Astrocyte of the spinal cord (primary cell): Measurements from ENCODE around the gene KCNK3.

ENCODE experiments used
- DNase-seq: peaks from one replicate; pipeline ENCODE4 v3.0.0; 2011; ENCODE audit warnings: low read depth, low spot score
- H3K4me3 ChIP-seq: 2 replicates; pipeline ENCODE4 v1.5.1; 2011; ENCODE audit warnings: low read depth, mild to moderate bottlenecking, low read length, moderate library complexity
- CTCF ChIP-seq: IDR thresholded peaks from 2 replicates; pipeline ENCODE4 v1.5.1; 2012; ENCODE audit warnings: low read depth, mild to moderate bottlenecking, low read length, inconsistent platforms
- in situ Hi-C: cut with HindIII; loops from 2 replicates; pipeline ENCODE4 v1.10.0; 2017; ENCODE audit warnings: low sequenced_read_pairs

KCNK3 gene

GRCh38 chr2:26692279-26692896, at the start of gene KCNK3:
KCNK3 (plus strand) TSS chr2:26692722; CDS start chr2:26692876, 154 bp downstream.
- TF ChIP-seq CTCF: no peak
- H3K4me3 ChIP-seq: no peak within 1 kb of the TSS
- DNase-seq: peak; percentile 7
- in situ Hi-C loops: no loop called here

GRCh38 chr2:26644188-26644835, 48.2 kb upstream of the KCNK3 start:
- H3K4me3 ChIP-seq: no peak overlapping the region
- no peak for DNase-seq
- in situ Hi-C loops: no loop called here
- no peak for TF ChIP-seq CTCF

GRCh38 chr2:26645762-26646161, 46.8 kb upstream of the KCNK3 start:
- H3K4me3 ChIP-seq: no peak overlapping the region
- TF ChIP-seq CTCF: no peak
- no peak for DNase-seq
- in situ Hi-C loops: no loop called here

- in situ Hi-C loops: no loop called here
- no peak for TF ChIP-seq CTCF
- no peak overlapping the region for H3K4me3 ChIP-seq
- no peak for DNase-seq
These were observed 45.4 kb upstream of the KCNK3 start for GRCh38 chr2:26646986-26647672.

- DNase-seq: no peak
- no peak overlapping the region for H3K4me3 ChIP-seq
- no peak for TF ChIP-seq CTCF
- in situ Hi-C loops: no loop called here
These were observed 44.5 kb upstream of the KCNK3 start for GRCh38 chr2:26647981-26648380.

GRCh38 chr2:26648516-26648915, 44.0 kb upstream of the KCNK3 start:
- no peak overlapping the region for H3K4me3 ChIP-seq
- TF ChIP-seq CTCF: no peak
- in situ Hi-C loops: no loop called here

More at GRCh38 chr2:26648516-26648915, 44.0 kb upstream of the KCNK3 start:
- DNase-seq: no peak
